Left cardiac atrium (tissue), 4 donors: ENCODE data around the gene MFSD11. TPM values are rescaled to one million over a fixed set of nuclear protein-coding genes. Genes with fewer than 3 reads are reported as not detected.

Experiments
- ATAC-seq, 2 donors: fragments of 200-7000 bp; cut with Tn5 transposase; one replicate each; pipeline ENCODE4 v1.9.1; 2020; ENCODE audit warnings: mild to moderate bottlenecking in 2 of 2, moderate library complexity in 2 of 2
- DNase-seq: peaks from one replicate; pipeline ENCODE4 v3.0.0-alpha.2; 2020
- intact Hi-C, 2 donors: fragments of 100-400 bp; cut with DNase I; formaldehyde crosslinking; loops; one replicate each; pipeline versions ENCODE4 v1.14.1 to v1.15.1; 2022 to 2023
- microRNA-seq, 2 donors: library from miRNA; unstranded; fragments of <30 nt; microRNA quantifications; one replicate each; pipeline ENCODE4 v1.2.0, GENCODE V29; 2020
- total RNA-seq, 2 donors: library from RNA; stranded (reverse); fragmentation: NEBNext Ultra II Directional; extraction: Animal tissue kit (Norgen Biotek cat#: 25700); gene quantifications; one replicate each; pipeline ENCODE4 v1.2.1, GENCODE V29; 2021
- donor health status: DM: no; HTN: yes; CAD: no.
- donor health status: DM: no; HTN: yes; CAD: no; lungs with severe emphysema.
- donor health status: DM: yes; HTN: yes; CAD: no.
- donor health status: Dilated cardiomyopathy.

MFSD11 gene
- total RNA-seq, 2 donors from 2014 or later = 23.0 to 28.0 TPM

GRCh38 chr17:76816590-76817135 lies 78.7 kb downstream of the MFSD11 start:
- intact Hi-C loops = no loop called here
- peak; percentile 39 for DNase-seq
- peak in 1 of 2 donors; percentile 38 for ATAC-seq

DNA sequence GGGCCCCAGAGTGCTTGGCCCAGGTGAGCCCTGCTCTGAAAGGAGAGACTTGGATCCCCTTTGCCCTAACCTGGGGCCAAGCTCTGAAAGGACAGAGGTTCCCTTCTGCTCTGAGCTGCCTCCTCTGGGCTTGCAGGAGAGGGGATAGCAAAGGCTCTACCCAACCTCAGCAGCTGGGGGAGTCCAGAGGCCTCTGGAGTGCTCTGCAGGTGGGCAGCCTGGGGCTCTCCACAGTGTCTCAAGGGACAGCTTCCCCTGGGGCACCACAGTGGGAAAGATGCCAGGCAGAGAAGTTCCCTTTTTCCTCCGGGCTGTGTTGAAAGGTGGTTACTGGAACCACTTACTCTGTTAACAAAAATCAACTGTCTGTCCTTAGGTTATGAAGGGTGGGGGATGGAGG lies 82.1 kb downstream of the MFSD11 start:
- ATAC-seq (no peak), DNase-seq (no peak)
- intact Hi-C loops = no loop called here

DNA sequence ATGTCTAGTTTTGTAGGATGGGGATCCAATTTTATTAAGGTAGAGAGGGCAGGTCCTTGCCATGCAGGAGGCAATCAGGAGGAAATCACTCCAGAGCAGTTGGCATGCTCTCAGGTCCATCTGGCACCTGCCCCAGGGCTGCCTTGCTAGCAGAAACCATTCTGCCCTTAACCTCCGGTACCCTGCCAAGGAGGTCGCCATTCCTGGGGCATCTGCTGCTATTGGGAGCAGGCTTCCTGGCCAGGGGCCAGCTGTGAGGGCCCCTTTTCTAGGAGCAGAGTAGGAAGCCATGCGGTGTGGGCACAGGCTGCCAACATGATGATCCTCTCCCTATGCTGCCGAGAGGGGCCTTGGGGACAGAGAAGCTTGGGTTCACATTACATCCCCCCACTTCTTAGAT lies 82.6 kb downstream of the MFSD11 start:
- intact Hi-C loops = no loop called here
- ATAC-seq (no peak), DNase-seq (no peak)

- DNase-seq = no peak
- intact Hi-C loops = no loop called here
- no peak for ATAC-seq
Observed at GRCh38 chr17:76822184-76822778, 84.4 kb downstream of the MFSD11 start.

- intact Hi-C loops = no loop called here
- DNase-seq (no peak), ATAC-seq (no peak)
Observed at GRCh38 chr17:76824093-76824492, 86.2 kb downstream of the MFSD11 start.

DNA sequence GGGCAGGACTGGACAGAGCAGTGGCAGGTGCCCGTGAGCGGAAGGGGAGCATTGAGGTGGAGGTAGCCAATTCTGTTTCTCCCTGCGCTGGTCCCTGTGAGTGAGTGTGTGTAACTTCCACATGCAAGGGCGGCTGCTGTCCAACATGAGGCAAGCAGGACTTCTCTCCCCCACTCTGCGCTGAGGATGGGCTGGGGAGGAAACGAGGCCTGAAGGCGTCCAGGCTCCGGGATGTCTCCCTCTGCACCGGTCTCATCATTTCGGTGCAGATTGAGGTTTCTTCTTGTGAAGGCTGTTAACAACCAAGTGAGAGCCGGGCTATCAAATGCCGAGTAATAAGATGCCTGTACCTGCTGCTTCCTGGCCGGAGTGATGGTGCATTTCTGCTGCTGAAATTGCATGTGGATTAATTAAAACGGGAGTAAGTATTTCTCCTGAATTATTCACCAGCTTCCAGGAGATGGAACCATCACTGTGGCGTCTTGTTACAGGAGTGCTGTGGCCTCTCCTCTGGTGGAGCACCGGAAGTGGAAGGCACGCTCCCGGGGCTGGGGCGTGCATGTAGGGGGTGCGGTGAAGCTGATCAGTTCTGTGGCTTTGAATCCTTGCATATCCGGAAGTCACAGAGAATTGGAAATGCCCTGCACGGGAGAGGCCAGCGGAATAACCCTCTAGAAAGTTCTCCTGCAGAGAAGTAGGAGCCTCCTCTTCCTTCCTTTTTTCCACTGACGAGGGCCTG lies 88.6 kb downstream of the MFSD11 start:
- DNase-seq (no peak), ATAC-seq (no peak)
- intact Hi-C loops = no loop called here

DNA sequence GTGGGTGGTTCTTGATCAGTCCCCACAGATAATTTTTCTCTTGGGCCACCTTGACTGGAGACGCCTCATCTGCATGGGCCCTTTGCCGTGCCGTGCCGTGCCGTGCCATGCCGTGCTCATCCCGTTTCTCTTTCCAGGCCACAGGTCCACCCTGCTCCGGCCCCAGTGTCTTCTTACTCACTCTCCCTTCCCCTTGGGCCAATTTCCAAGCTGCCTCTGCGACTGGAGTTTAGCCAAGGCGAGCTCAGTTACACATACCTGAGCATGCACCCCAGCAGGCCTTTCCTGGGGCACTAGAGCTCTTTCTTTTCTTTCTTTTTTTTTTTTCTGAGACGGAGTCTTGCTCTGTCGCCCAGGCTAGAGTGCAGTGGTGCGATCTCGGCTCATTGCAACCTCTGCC lies 89.8 kb downstream of the MFSD11 start:
- intact Hi-C loops = no loop called here
- ATAC-seq = no peak
- DNase-seq = no peak

Small RNAs within 50 kb of the gene (microRNA-seq; reads per million reads assigned to microRNA genes)
- 0.60 to 1.4 reads per million in 2 donors for gene MIR636

Other genes starting within 250 kb of the MFSD11 start
- gene RHBDF2, start 236.7 kb upstream of the MFSD11 start, total RNA-seq = 10 to 100 TPM; 16.0 to 18.9 TPM
- 10 to 100 TPM; 45.7 to 70.8 TPM for gene CYGB, start 200.4 kb upstream of the MFSD11 start, total RNA-seq
- gene PRCD, start 198.1 kb upstream of the MFSD11 start, total RNA-seq = 1 to 10 TPM; 5.5 to 7.7 TPM
- gene ST6GALNAC2, start 152.3 kb upstream of the MFSD11 start, total RNA-seq = 1 to 10 TPM; 5.0 to 5.1 TPM
- 1 to 10 TPM; 2.4 TPM for gene ST6GALNAC1, start 94.4 kb upstream of the MFSD11 start, total RNA-seq
- gene MXRA7, start 27.2 kb upstream of the MFSD11 start, total RNA-seq = 100 to 1,000 TPM; 394 to 506 TPM
- gene JMJD6, start 11.5 kb upstream of the MFSD11 start, total RNA-seq = 10 to 100 TPM; 44.9 to 55.3 TPM
- 10 to 100 TPM; 22.0 to 25.7 TPM for gene METTL23, start 11.3 kb upstream of the MFSD11 start, total RNA-seq
- gene SRSF2, start 788 bp upstream of the MFSD11 start, total RNA-seq = 100 to 1,000 TPM in 1 of 2 donors, 10 to 100 TPM in 1; 78.1 to 108 TPM
- under 1 TPM; 0.15 to 0.21 TPM for gene MGAT5B, start 130.3 kb downstream of the MFSD11 start, total RNA-seq